HG03196 (cell line): ENCODE results near the gene TEX11.

Experiments used
- ATAC-seq: cut with Tn5 transposase; IDR thresholded peaks from one replicate; pipeline ENCODE4 v1.9.1; 2021; ENCODE audit not compliant: unreplicated experiment

TEX11 gene

GRCh38 chrX:70500826-70501225, 407.7 kb downstream of the TEX11 start:
- no peak for ATAC-seq

- no peak for ATAC-seq
Observed at GRCh38 chrX:70498129-70498528, 410.4 kb downstream of the TEX11 start.

- ATAC-seq, result no peak
Observed at GRCh38 chrX:70497026-70497425, 411.5 kb downstream of the TEX11 start.

GRCh38 chrX:70496491-70496890, 412.0 kb downstream of the TEX11 start:
- no peak for ATAC-seq

- ATAC-seq, result no peak
Observed at GRCh38 chrX:70494441-70494840, 414.1 kb downstream of the TEX11 start.

GRCh38 chrX:70488856-70489255, 419.7 kb downstream of the TEX11 start:
- no peak for ATAC-seq

- ATAC-seq, result no peak
Observed at GRCh38 chrX:70485466-70485865, 423.0 kb downstream of the TEX11 start.

GRCh38 chrX:70482300-70482699, 426.2 kb downstream of the TEX11 start:
- ATAC-seq, result no peak

- no peak for ATAC-seq
Observed at GRCh38 chrX:70481471-70482270, 426.8 kb downstream of the TEX11 start.

- ATAC-seq, result no peak
Observed at GRCh38 chrX:70480660-70481018, 427.9 kb downstream of the TEX11 start.

GRCh38 chrX:70479922-70480659, 428.4 kb downstream of the TEX11 start:
- no peak for ATAC-seq

GRCh38 chrX:70479247-70479921, 429.1 kb downstream of the TEX11 start:
- ATAC-seq, result no peak
